ENCODE data around the gene BBS9.

DNA sequence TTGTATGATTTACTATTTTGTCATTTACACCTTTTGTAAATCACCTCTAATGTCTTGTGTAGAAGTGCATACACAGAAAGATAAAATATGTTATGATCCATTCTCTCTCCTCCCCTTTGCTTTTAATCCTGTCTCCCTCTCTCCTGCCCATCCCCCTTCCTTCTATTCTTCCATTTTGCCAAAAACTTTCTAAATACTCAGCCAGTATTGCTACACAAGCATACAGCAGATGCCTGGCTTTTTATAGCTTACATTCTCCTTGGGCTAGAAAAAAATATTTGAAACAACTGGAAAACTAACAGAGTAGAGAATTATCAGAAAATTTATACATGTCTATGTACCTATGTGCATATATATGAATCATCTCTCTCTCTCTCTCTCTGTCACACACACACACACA lies 467.3 kb downstream of the BBS9 start:
- TF ChIP-seq, protein P1, sequence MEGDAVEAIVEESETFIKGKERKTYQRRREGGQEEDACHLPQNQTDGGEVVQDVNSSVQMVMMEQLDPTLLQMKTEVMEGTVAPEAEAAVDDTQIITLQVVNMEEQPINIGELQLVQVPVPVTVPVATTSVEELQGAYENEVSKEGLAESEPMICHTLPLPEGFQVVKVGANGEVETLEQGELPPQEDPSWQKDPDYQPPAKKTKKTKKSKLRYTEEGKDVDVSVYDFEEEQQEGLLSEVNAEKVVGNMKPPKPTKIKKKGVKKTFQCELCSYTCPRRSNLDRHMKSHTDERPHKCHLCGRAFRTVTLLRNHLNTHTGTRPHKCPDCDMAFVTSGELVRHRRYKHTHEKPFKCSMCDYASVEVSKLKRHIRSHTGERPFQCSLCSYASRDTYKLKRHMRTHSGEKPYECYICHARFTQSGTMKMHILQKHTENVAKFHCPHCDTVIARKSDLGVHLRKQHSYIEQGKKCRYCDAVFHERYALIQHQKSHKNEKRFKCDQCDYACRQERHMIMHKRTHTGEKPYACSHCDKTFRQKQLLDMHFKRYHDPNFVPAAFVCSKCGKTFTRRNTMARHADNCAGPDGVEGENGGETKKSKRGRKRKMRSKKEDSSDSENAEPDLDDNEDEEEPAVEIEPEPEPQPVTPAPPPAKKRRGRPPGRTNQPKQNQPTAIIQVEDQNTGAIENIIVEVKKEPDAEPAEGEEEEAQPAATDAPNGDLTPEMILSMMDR (conservative IDR thresholded peaks at IDR 0.05; ENCODE audit: low read depth, low read length), result no peak
- TF ChIP-seq EZH2 (IDR thresholded peaks at IDR 0.05; ENCODE audit: low read length, unreplicated experiment), result no peak
- no peak for TF ChIP-seq EZH2phosphoT487 (IDR thresholded peaks at IDR 0.05; ENCODE audit: borderline replicate concordance, low read length)
